HEK293 (cell line): ENCODE data around the gene TTC31.

Experiments used
- AEBP2 ChIP-seq: fragments of 450-650 bp; formaldehyde crosslinking; IDR thresholded peaks from 2 replicates; pipeline ENCODE4 v1.5.1; 2016; ENCODE audit warnings: missing biosample characterization, missing genetic modification characterization, borderline replicate concordance
- SP2 ChIP-seq: fragments of 450-650 bp; formaldehyde crosslinking; IDR thresholded peaks from 2 replicates; pipeline ENCODE4 v1.5.1; 2016; ENCODE audit warnings: missing biosample characterization, missing genetic modification characterization
- SP7 ChIP-seq: fragments of 450-650 bp; formaldehyde crosslinking; IDR thresholded peaks from 2 replicates; pipeline ENCODE4 v1.5.1; 2016; ENCODE audit warnings: missing biosample characterization, missing genetic modification characterization
- TSHZ1 ChIP-seq: fragments of 450-650 bp; formaldehyde crosslinking; IDR thresholded peaks from 2 replicates; pipeline ENCODE4 v1.5.1; 2016; ENCODE audit warnings: missing biosample characterization, missing genetic modification characterization, borderline replicate concordance
- WT1 ChIP-seq: fragments of 450-650 bp; formaldehyde crosslinking; IDR thresholded peaks from 2 replicates; pipeline ENCODE4 v1.5.1; 2016; ENCODE audit warnings: missing biosample characterization, missing genetic modification characterization
- ZFP37 ChIP-seq: fragments of 450-650 bp; formaldehyde crosslinking; IDR thresholded peaks from 2 replicates; pipeline ENCODE4 v1.5.1; 2016; ENCODE audit warnings: missing biosample characterization, missing genetic modification characterization
- ZNF133 ChIP-seq: fragments of 450-650 bp; formaldehyde crosslinking; IDR thresholded peaks from 2 replicates; pipeline ENCODE4 v1.5.1; 2016; ENCODE audit warnings: missing biosample characterization, missing genetic modification characterization
- ZNF140 ChIP-seq: fragments of 450-650 bp; formaldehyde crosslinking; IDR thresholded peaks from 2 replicates; pipeline ENCODE4 v1.5.1; 2016; ENCODE audit warnings: missing biosample characterization, missing genetic modification characterization
- ZNF146 ChIP-seq: fragments of 450-650 bp; formaldehyde crosslinking; IDR thresholded peaks from 2 replicates; pipeline ENCODE4 v1.5.1; 2016; ENCODE audit warnings: missing biosample characterization, missing genetic modification characterization
- ZNF148 ChIP-seq: fragments of 450-650 bp; formaldehyde crosslinking; IDR thresholded peaks from 2 replicates; pipeline ENCODE4 v1.5.0; 2017; ENCODE audit warnings: missing biosample characterization, missing genetic modification characterization, borderline replicate concordance
- ZNF155 ChIP-seq: fragments of 450-650 bp; formaldehyde crosslinking; IDR thresholded peaks from 2 replicates; pipeline ENCODE4 v1.5.1; 2016; ENCODE audit warnings: missing biosample characterization, missing genetic modification characterization
- ZNF239 ChIP-seq: fragments of 450-650 bp; formaldehyde crosslinking; IDR thresholded peaks from 2 replicates; pipeline ENCODE4 v1.5.1; 2016; ENCODE audit warnings: missing biosample characterization, missing genetic modification characterization
- ZNF24 ChIP-seq: fragments of 450-650 bp; formaldehyde crosslinking; IDR thresholded peaks from 2 replicates; pipeline ENCODE4 v1.5.1; 2016; ENCODE audit warnings: missing biosample characterization, missing genetic modification characterization
- ZNF26 ChIP-seq: fragments of 450-650 bp; formaldehyde crosslinking; IDR thresholded peaks from 2 replicates; pipeline ENCODE4 v1.5.1; 2016; ENCODE audit warnings: missing biosample characterization, missing genetic modification characterization
- ZNF280D ChIP-seq: fragments of 450-650 bp; formaldehyde crosslinking; IDR thresholded peaks from 2 replicates; pipeline ENCODE4 v1.5.1; 2016; ENCODE audit warnings: missing biosample characterization, missing genetic modification characterization
- ZNF391 ChIP-seq: fragments of 450-650 bp; formaldehyde crosslinking; IDR thresholded peaks from 2 replicates; pipeline ENCODE4 v1.5.1; 2016; ENCODE audit warnings: low read depth, missing biosample characterization, missing genetic modification characterization, borderline replicate concordance
- ZNF704 ChIP-seq: fragments of 450-650 bp; formaldehyde crosslinking; IDR thresholded peaks from 2 replicates; pipeline ENCODE4 v1.5.1; 2016; ENCODE audit warnings: missing biosample characterization, missing genetic modification characterization
- ZNF747 ChIP-seq: fragments of 450-650 bp; formaldehyde crosslinking; IDR thresholded peaks from 2 replicates; pipeline ENCODE4 v1.5.1; 2016; ENCODE audit warnings: missing biosample characterization, missing genetic modification characterization
- ZNF791 ChIP-seq: fragments of 450-650 bp; formaldehyde crosslinking; IDR thresholded peaks from 2 replicates; pipeline ENCODE4 v1.5.1; 2016; ENCODE audit warnings: missing biosample characterization, missing genetic modification characterization
- ZNF837 ChIP-seq: fragments of 450-650 bp; formaldehyde crosslinking; IDR thresholded peaks from 2 replicates; pipeline ENCODE4 v1.5.1; 2016; ENCODE audit warnings: missing biosample characterization, missing genetic modification characterization
- ZSCAN4 ChIP-seq: fragments of 450-650 bp; formaldehyde crosslinking; IDR thresholded peaks from 2 replicates; pipeline ENCODE4 v1.5.1; 2017; ENCODE audit warnings: missing biosample characterization, missing genetic modification characterization

The TTC31 gene

GRCh38 chr2:74482801-74483674, at the start of gene TTC31, which contains the start of gene CCDC142 (continued):
- no peak for TF ChIP-seq ZNF280D
- no peak for TF ChIP-seq ZNF747
- TF ChIP-seq ZNF133 (tag by site-specific recombination), result no peak
- TF ChIP-seq ZNF791 (tag by site-specific recombination), result no peak
- TF ChIP-seq ZNF704 (tag by site-specific recombination), result no peak
- TF ChIP-seq ZNF24 (tag by site-specific recombination), result no peak; the same call in 1 of the 2 replicates
- no peak for TF ChIP-seq ZFP37 (tag by site-specific recombination)
- no peak; the same call in 1 of the 2 replicates for TF ChIP-seq ZSCAN4 (tag by site-specific recombination)
- TF ChIP-seq ZNF155, result no peak
- no peak for TF ChIP-seq ZNF146 (tag by site-specific recombination)
- 0 out of 2 replicates have a peak, but pooled peaks have one; percentile 35 for TF ChIP-seq SP7 (tag by site-specific recombination)
- no peak for TF ChIP-seq WT1 (tag by site-specific recombination)
- TF ChIP-seq AEBP2 (tag by site-specific recombination), result no peak
- TF ChIP-seq TSHZ1, result no peak
- no peak for TF ChIP-seq ZNF140
- TF ChIP-seq ZNF26 (tag by site-specific recombination), result no peak
- no peak for TF ChIP-seq ZNF239 (tag by site-specific recombination)
- no peak for TF ChIP-seq ZNF391 (tag by site-specific recombination)
- TF ChIP-seq ZNF837 (tag by site-specific recombination), result no peak
- no peak for TF ChIP-seq ZNF148 (tag by site-specific recombination)
- TF ChIP-seq SP2 (tag by site-specific recombination), result peak; percentile 84
